ENCODE data around the gene PXYLP1. TPM values are rescaled to one million over a fixed set of nuclear protein-coding genes. Genes with fewer than 3 reads are reported as not detected.

PXYLP1 gene
- total RNA-seq, 1 donor from 2014 or later = 10.8 TPM

DNA sequence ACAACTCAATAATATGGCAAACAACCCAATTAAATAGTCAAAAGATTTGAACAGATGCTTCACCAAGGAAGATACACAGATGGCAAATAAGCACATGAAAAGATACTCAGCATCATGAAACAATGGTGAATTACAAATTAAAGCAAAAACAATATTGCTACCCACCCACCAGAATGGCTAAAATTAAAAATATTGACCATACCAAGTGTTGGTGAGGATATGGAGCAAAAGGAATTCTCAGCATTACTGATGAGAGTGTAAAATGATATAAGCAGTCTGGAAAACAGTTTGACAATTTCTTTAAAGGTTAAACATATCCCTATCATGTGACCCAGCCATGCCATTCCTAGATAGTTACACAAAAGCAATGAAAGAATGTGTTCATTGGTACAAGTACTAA, 5.7 kb upstream of the PXYLP1 start:
- DNase-seq (no peak), ATAC-seq (ENCODE audit: poor library complexity) (no peak)
- intact Hi-C loops (cut with DNase I) = no loop called here

DNA sequence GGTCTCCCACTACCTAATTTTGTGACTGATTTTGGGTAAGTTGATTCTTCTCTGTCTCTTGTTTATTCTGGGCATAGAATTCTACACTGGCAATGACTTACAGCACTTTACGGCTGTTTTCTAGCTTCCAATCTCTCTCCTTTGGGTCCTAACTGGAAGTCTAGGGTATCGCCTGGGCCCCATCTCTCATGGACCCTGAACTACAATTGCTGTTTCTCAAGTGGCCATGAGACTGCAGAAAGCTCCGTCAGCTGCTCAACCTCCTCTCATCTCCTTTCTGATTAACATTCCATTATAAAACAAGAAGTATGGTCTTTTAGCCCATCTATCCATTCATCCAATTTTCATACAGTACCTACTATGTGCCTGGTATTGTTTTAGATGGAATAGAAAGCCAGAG, 4.4 kb upstream of the PXYLP1 start:
- ATAC-seq (ENCODE audit: poor library complexity) = no peak
- DNase-seq = no peak
- intact Hi-C loops (cut with DNase I) = no loop called here

DNA sequence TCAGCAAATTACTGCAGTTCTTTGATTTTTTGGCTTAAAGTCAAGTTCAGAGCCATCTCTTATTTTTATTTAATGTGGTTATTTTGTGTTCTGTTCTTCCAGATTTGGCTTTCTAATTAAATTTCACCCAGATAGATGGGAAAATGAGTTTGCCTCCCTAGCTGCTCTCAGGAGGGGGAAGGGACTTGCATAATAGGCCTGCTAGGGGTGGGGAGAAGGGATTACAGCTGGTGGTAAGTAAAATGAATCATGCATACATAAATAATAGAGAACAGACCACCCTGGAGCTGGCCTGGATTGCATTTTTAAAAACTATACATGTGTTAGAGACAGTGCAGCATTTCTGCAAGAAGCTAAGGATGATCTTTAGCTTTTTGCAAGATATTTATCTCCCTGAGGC, 3.9 kb upstream of the PXYLP1 start:
- intact Hi-C loops (cut with DNase I) = no loop called here
- ATAC-seq (ENCODE audit: poor library complexity) (no peak), DNase-seq (no peak)

DNA sequence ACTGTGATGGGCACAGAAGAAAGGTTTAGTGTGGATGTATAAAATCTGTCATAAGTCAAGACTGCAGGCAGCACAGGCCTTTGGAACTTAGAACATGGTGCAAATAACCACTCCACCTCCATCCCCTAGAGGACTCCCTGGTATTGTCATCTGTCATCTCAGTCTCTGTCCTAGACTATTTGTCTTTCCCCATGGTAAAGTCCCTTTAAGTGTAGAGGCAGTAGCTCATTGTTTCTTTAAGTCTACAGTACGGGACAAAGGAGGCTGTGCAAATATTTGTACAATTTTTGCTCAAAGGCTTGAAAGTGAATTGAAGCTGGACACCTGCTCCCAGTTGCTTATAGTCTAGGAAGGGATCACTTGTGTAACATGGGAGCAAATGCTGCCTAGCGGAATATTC, 3.2 kb upstream of the PXYLP1 start:
- ATAC-seq (ENCODE audit: poor library complexity) (no peak), DNase-seq (no peak)
- intact Hi-C loops (cut with DNase I) = no loop called here

DNA sequence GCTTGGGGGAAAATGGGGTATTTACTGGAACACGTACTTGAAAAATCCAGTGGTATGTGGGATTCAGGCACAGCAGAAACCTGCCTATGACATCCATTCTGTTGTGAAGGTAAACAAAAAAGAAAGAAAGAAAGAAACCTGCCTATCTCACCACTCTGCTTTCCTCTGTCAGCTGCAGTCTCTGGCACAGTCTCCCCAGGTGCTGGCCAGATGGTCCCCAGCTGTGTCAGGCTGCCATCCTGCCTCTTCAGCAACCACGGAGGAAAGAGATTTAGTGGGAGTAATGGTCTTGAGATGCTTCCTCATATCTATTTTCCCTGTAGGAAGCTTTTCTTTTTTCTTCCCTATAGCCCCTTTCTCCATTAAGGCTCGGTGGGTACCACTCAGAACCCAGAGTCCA, 2.5 kb upstream of the PXYLP1 start:
- no peak for DNase-seq
- intact Hi-C loops (cut with DNase I) = no loop called here
- ATAC-seq (ENCODE audit: poor library complexity) = no peak

DNA sequence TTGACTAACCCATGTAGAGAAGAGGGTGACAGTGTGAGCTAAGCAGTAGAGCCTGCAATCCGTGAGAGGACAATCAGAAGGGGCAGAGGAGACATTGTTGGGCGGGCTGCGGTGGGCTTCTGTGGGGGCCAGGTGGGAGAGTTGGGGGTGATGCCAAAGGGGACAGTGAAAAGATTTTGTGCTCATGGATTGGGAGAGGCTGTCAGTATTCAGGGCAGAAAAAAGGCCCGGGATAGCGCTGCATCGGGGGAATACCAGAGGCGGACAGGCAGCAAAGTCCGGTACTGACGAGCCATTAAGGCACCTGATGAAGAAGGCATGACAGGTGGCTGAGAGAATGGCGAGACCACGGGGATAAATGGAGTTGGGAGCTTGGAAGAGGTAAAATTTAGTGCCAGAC, 1.3 kb upstream of the PXYLP1 start:
- DNase-seq (no peak), ATAC-seq (ENCODE audit: poor library complexity) (no peak)
- intact Hi-C loops (cut with DNase I) = loop anchor here (5.0 to 10.0 kb wide), 2 partner anchors 47 to 225 kb away; no protein-coding TSS in a partner anchor

DNA sequence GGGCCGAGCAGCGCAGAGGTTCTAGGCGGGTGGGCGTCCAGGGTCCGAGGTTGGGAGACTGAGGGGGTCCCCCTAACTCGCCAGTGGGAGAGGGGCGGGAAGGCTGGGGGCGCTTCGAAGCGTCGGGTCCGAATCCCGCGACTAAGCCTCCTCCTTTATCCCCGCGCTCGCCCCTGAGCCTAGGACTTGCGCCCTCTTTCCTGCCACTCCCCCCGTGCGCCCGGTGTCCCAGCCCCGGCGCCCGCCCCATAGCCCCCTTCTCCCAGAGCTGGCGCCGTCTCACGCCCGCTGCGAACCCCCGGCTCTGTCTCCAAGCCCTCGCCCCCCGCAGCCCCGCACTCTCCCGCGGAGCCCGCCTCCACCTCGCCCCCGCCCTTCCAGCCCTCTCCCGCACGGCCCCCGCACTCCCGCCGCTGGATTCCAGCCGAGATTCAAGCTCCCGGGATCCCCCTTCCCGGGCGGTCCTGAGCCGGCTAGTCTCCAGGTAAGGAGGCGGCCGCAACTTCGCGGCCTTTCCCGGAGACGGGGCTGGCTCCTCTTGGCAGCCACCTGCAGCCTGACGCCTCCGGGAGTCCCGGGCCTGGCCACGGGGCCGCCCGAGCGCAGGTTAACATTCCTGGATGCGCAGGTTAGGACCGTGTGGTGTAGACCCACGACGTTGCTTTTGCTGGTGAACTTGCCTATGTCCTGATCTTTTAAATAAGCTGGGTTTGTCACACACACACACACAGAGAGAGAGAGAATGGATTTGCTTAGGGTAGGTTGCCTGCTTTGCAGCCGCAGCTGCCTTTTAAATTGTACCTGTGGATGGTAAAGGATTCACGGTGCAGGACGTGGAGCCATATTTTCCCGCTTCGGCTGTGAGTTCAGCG, 563 bp downstream of the PXYLP1 start:
- intact Hi-C loops (cut with DNase I) = loop anchor here (5.0 to 10.0 kb wide), 2 partner anchors 45 to 223 kb away; no protein-coding TSS in a partner anchor
- peak; percentile 40 for ATAC-seq (ENCODE audit: poor library complexity)

DNA sequence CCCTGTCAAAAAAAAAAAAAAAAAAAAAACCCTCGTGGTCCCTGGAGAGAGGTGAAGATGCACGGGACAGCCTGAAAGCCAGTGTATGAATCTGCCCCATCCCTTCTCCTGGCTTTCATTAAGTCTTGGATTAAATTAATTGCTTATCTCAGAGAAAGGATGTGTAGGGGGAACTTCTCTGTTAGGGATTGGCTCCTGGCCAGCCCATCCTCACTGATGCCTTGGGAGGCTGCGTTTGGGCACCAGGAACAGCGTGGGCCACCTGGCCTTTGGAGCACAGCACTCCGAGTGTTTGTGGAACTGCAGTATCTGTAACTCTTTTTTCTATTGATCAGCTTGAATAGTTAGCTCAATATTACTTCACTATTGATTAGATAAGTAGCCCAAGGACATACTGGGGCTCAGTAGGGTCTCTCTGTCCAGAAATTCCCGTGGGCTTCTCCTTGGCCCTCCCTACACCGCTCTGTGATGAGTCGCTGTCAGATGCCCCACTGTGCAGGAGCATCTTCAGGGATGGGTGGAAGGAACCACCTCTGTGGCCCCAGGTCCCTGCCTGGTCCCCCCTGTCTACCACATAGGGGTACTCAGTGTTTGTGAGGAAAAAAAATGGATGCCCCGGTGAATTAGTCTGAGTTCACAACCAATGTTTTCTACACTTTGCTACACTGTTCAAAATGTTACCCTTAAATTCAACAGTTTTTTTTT, 2.0 kb downstream of the PXYLP1 start:
- ATAC-seq (ENCODE audit: poor library complexity) (no peak), DNase-seq (no peak)
- intact Hi-C loops (cut with DNase I) = loop anchor here (5.0 to 10.0 kb wide), 2 partner anchors 44 to 221 kb away; no protein-coding TSS in a partner anchor

More for the DNA sequence above, 563 bp downstream of the PXYLP1 start:
- peak; percentile 64 for DNase-seq

DNA sequence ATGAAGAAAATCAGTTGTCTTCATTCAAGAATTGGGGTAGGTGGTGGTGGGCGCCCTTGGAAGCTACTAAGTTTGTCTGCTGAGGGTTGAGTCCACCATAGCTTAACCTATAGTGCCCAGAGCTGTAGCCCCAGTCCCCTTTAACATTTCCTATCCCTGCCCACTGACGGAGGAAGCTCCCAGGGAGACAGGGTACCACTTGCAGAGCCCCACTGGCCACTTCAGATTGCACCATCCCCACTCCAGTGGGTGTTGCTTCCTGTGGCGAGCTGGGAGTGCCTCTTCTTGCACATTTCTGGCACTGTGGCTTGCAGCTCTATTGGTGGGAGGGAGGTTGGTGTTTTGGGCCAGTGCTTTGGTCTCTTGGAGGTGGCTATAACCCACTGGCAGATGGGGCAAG, 2.7 kb downstream of the PXYLP1 start:
- intact Hi-C loops (cut with DNase I) = loop anchor here (5.0 to 10.0 kb wide), 2 partner anchors 43 to 221 kb away; no protein-coding TSS in a partner anchor
- ATAC-seq (ENCODE audit: poor library complexity) (no peak), DNase-seq (no peak)

DNA sequence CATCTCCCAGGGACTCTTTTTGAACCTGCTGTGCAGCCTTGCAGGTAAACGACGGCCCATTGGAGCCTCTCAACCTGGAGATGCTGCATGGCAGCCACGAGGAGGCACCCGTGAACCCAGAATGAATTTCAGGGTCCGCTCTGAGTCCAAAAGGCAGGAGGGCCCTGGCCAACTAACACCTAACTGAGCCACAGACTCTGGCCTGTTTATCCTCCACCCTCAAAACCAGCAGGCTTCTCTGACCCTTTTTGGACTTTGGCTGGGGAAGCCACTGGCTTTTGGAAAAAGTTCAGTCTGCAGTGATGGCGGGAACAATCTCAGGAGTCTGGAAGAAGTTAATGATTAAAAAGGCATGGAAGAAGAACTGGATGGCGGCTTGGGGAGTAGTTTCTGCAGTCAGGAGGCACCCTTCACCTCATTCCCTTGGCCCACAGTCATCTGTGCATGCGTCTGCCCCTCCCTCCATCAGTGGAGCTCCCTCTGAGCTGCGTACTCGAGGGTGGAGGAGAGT, 4.1 kb downstream of the PXYLP1 start:
- no peak for ATAC-seq (ENCODE audit: poor library complexity)
- no peak for DNase-seq
- intact Hi-C loops (cut with DNase I) = loop anchor here (10.0 kb wide), 1 partner anchor 219 kb away; no protein-coding TSS in a partner anchor

DNA sequence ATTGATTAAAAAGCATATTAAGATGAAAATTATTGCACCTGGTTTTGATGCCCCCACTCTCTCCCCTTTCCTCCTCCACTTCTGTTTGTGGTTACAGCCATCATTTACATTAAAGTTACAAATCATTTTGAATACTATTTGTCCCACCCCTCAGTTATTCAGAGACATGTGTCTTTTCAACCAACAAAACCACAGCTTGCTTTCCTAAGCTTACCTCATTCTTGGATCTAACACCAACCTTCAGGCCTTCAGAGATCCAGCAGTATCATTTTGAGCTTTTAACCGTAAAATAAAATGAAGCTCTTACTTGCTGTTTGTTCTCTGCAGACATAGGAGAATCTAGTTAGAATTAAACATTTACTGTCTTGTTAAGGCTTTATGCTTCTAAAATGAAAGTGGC, 4.7 kb downstream of the PXYLP1 start:
- ATAC-seq (ENCODE audit: poor library complexity) (no peak), DNase-seq (no peak)
- intact Hi-C loops (cut with DNase I) = loop anchor here (10.0 kb wide), 1 partner anchor 218 kb away; no protein-coding TSS in a partner anchor

DNA sequence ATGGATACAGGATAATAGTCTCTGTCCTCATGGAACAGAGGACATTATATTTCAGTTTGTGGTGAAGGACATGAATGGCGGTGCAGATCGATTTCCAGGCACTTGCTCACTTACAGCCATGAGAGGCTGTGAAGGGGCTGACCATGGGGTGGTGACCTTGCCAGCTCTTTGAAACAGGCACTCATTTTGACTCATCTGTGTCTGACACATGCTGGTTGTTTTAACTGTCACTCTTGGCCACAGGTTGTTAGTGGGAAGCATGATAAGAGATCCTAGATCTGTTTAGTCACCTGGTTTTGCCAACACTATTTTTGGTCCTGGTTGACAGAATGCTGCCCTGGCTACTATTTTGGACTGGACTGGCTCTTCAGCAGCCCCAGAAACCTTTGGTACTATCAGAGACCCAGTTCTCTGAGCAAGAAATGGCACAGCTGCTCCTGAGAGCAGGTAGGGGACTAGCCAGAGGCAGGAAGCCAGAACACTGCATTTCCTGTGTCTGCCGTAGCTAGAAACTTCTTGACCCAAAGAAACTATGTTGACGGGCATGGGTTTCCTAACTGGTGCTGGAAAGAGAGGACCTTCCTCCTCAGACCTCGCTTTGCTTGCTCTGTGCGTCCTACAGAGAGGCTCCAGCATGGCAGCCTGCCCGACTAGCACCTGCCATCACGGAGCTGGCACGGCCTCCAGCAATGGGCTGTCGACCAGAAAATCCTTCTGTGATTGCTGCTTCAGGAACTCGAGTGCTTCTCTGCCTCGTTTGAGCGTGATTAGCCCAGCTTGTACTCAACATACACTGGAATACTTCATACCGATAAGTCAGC, 6.3 kb downstream of the PXYLP1 start:
- ATAC-seq (ENCODE audit: poor library complexity) (peak; percentile 72), DNase-seq (peak; percentile 81)
- intact Hi-C loops (cut with DNase I) = loop anchor here (10.0 kb wide), 1 partner anchor 217 kb away; no protein-coding TSS in a partner anchor

DNA sequence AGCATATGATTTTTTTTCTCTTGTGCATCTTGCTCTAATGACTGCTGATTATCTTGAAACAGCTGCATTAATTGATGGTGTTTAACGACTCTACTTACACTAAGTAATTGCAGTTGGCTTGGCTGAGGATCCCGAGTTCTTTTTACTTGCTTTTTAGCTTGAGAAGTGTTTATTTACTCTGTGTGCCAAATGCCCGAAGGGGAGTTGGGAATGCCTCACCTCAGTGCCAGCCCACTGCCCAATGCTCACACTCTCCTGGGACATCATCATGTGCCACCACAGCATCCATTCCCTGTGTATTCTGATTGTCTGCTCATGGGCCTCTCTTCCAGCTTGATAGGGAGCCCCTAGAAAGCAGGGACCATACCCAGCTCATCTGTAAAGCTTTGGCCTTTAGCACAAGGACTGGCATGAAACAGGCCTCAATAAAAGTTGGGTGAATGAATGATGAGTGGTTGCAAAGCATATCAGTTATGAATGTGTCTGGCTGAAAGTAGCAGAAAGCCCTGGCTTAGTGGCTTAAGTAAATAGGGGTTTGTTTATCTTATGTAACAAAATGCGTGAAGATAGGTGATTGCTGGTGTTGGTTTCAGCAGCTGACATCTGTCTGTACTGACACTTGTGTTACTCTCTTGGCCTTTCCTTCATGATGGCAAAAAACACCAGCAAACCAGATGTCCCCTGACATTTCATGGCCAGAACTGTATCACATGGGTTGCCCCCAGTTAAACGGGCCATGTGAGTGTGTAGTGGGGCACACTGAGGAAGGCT, 8.1 kb downstream of the PXYLP1 start:
- DNase-seq (no peak), ATAC-seq (ENCODE audit: poor library complexity) (no peak)
- intact Hi-C loops (cut with DNase I) = loop anchor here (10.0 kb wide), 1 partner anchor 215 kb away; no protein-coding TSS in a partner anchor

DNA sequence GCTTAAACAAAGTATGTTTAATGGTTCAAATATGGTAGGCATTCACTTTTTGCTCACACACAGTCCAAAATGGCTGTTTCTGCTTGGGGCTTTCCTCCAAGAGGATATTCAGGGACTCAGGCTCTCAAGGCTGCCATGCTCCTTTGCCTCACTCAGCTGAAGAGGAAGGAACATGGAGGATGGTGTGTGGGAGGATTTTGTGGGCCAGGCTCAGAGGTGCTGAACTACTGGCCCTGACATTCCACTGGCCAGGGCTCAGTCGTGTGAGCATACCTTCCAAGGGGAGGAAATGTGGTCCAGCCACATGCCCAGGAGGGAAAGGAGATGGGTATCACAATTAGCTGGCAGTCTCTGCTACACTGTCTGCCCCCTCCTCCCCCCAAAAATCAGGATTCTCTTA, 8.7 kb downstream of the PXYLP1 start:
- intact Hi-C loops (cut with DNase I) = no loop called here
- ATAC-seq (ENCODE audit: poor library complexity) = no peak

DNA sequence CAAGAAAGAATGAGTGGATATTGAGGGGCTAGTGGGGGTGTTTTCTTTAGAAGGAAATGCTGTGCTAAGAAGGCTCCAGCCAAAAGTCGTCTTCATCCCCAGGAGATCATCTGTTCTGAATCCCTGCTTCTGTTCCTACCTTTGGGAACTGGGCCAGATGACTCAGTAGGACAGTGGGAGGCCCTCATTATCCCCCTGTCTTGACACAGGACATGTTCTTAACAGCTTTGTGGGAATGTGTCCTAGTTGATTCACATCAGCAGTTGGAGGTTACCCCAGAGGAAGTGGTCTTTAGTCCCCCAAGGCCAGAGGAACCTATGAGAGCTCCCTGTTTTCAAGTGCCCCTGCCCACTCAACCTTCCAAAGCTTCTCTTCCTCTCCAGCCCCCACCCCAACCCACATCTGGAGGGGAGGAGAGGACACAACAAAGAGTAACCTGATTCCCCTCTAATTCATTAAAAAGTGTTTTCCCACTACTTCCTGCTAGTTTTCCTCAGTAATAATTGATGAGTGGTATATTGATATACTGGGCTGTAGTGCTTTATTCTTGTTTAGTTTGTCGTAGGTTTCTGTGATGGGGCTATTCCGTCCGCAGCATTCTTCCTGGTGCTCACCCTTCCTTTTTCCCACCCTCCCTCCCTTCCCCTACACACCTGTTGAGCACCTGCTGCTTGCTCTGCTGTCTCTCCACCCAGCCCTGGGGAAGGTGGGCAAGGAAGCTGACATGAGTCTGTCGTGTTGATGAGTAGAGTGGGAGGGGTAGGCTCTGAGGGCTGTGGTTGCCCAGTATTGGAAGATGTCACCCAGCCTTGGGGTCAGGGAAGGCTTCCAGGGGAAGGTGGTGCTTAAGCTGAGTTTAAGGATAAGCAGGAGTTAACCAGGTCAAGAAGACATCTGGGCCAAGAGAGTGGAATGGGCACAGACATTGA, 9.3 kb downstream of the PXYLP1 start:
- no peak for ATAC-seq (ENCODE audit: poor library complexity)
- intact Hi-C loops (cut with DNase I) = no loop called here
- no peak for DNase-seq

More for the DNA sequence above, 8.7 kb downstream of the PXYLP1 start:
- DNase-seq = no peak

DNA sequence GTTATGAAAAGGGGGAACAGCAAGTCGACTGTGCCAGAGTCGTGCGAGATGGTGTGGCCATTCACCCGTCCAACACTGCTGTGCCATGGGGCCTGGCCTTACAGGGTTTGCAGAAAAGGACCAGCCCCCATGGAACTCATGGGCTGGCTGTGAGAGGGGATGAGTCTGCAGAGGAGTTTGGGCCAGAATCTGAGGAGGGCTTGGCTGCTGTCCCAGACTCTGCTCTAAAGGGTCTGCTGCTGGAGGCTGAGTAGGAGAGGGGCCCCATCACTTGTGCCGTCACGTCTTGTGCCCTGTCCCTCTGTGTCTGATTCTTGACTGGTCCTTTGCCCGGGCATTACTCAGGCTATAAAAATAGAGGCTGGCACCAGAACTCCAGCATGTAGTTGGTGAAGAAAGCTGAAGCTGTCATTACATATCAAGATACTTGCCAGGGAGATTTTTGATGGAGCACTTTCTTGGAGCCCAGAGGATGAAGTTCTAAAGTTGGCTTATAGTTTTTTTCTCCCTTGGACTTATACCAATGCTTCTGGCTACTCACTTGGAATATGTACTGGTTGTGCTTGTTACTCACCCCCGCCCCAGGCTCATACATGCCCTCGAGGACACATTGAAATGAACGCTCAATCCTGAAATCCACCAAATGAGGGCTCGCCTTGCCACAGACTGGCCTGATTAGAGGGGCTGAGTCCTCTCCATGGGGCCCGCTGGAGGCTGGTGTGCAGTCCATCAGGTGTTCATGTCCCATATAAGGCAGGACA, 10.2 kb downstream of the PXYLP1 start:
- DNase-seq = peak; percentile 78
- intact Hi-C loops (cut with DNase I) = no loop called here

More for the DNA sequence above, 10.2 kb downstream of the PXYLP1 start:
- ATAC-seq (ENCODE audit: poor library complexity) = peak; percentile 78

All from Right ventricle myocardium superior (tissue), 1 donor.